GM12878 (cell line): ENCODE results near the gene CETP. TPM values are rescaled to one million over a fixed set of nuclear protein-coding genes. Genes with fewer than 3 reads are reported as not detected.

Experiments
- ASH2L ChIP-seq: fragments of 300-600, 200-600 bp; sonication (generic); IDR thresholded peaks from 2 replicates; pipeline ENCODE4 v1.6.1; 2017; ENCODE audit warnings: low read depth, mild to moderate bottlenecking, borderline replicate concordance
- BRCA1 ChIP-seq: IDR thresholded peaks from 2 replicates; pipeline ENCODE4 v1.6.1; 2011; ENCODE audit warnings: low read depth, low read length, improper control_type of control experiment
- CEBPB ChIP-seq, 2 experiments: fragments of 150-350 bp in 1 of 2; IDR thresholded peaks; 2 replicates each; pipeline ENCODE4 v1.6.1; 2012 to 2014; ENCODE audit warnings: low read depth in 2 of 2, low read length in 2 of 2, borderline replicate concordance in 1 of 2, inconsistent platforms in 1 of 2
- DPF2 ChIP-seq: fragments of 450-650 bp; IDR thresholded peaks from 2 replicates; pipeline ENCODE4 v1.6.1; 2017; ENCODE audit warnings: mild to moderate bottlenecking
- ELK1 ChIP-seq: IDR thresholded peaks from 2 replicates; pipeline ENCODE4 v1.6.1; 2012; ENCODE audit warnings: low read depth, low read length, improper control_type of control experiment
- HCFC1 ChIP-seq: fragments of 150-350 bp; IDR thresholded peaks from 2 replicates; pipeline ENCODE4 v1.6.1; 2014; ENCODE audit warnings: low read length
- HDGF ChIP-seq: fragments of 450-650 bp; IDR thresholded peaks from 2 replicates; pipeline ENCODE4 v1.6.1; 2016; ENCODE audit warnings: antibody characterized with exemption
- IKZF1 ChIP-seq: fragments of 450-650 bp; conservative IDR thresholded peaks from 2 replicates; pipeline ENCODE4 v1.6.1; 2017; ENCODE audit warnings: antibody characterized with exemption, mild to moderate bottlenecking
- IRF3 ChIP-seq: fragments of 450-650 bp; IDR thresholded peaks from 2 replicates; pipeline ENCODE4 v1.6.1; 2014; ENCODE audit warnings: mild to moderate bottlenecking
- JUNB ChIP-seq: IDR thresholded peaks from 2 replicates; pipeline ENCODE4 v1.6.1; 2016; ENCODE audit warnings: antibody characterized with exemption, mild to moderate bottlenecking
- JUND ChIP-seq: IDR thresholded peaks from 2 replicates; pipeline ENCODE4 v1.6.1; 2012; ENCODE audit warnings: low read depth, mild to moderate bottlenecking, low read length, improper control_type of control experiment, moderate library complexity
- NBN ChIP-seq: fragments of 450-650 bp; IDR thresholded peaks from 2 replicates; pipeline ENCODE4 v1.6.1; 2016
- NFXL1 ChIP-seq: fragments of 450-650 bp; IDR thresholded peaks from 2 replicates; pipeline ENCODE4 v1.6.1; 2017; ENCODE audit warnings: antibody characterized with exemption, mild to moderate bottlenecking, borderline replicate concordance
- NFYA ChIP-seq: IDR thresholded peaks from 2 replicates; pipeline ENCODE4 v1.6.1; 2011; ENCODE audit warnings: low read depth, mild to moderate bottlenecking, low read length, improper control_type of control experiment, borderline replicate concordance
- NR2C2 ChIP-seq: IDR thresholded peaks from 2 replicates; pipeline ENCODE4 v1.6.1; 2011; ENCODE audit warnings: borderline replicate concordance, low read depth; ENCODE audit not compliant: control insufficient read depth, insufficient read length
- POLR2AphosphoS2 ChIP-seq: IDR thresholded peaks from 2 replicates; pipeline ENCODE4 v1.6.1; 2011; ENCODE audit warnings: low read depth, mild to moderate bottlenecking, low read length, improper control_type of control experiment, moderate library complexity
- RAD51 ChIP-seq: fragments of 450-650 bp; IDR thresholded peaks from 2 replicates; pipeline ENCODE4 v1.6.1; 2016; ENCODE audit warnings: moderate library complexity, mild to moderate bottlenecking, inconsistent platforms
- RBBP5 ChIP-seq: fragments of 200-600 bp; sonication (generic); conservative IDR thresholded peaks from 2 replicates; pipeline ENCODE4 v1.6.1; 2016
- SREBF1 ChIP-seq: IDR thresholded peaks from 2 replicates; pipeline ENCODE4 v1.6.1; 2012; ENCODE audit warnings: mild to moderate bottlenecking, low read length
- SRF ChIP-seq, 2 experiments: IDR thresholded peaks; 2 replicates each; pipeline ENCODE4 v1.6.1; 2011; ENCODE audit warnings: low read depth in 2 of 2, low read length in 2 of 2, mild to moderate bottlenecking in 1 of 2, moderate library complexity in 1 of 2
- USF2 ChIP-seq: IDR thresholded peaks from 2 replicates; pipeline ENCODE4 v1.6.1; 2011; ENCODE audit warnings: low read depth, low read length, improper control_type of control experiment, borderline replicate concordance
- ZBTB33 ChIP-seq: fragments of 450-650 bp; IDR thresholded peaks from 2 replicates; pipeline ENCODE4 v1.6.1; 2017; ENCODE audit warnings: mild to moderate bottlenecking
- ZSCAN29 ChIP-seq: fragments of 450-650 bp; IDR thresholded peaks from 2 replicates; pipeline ENCODE4 v1.6.1; 2017; ENCODE audit warnings: mild to moderate bottlenecking, moderate library complexity
- ZZZ3 ChIP-seq: IDR thresholded peaks from 2 replicates; pipeline ENCODE4 v1.6.1; 2011; ENCODE audit warnings: low read depth; ENCODE audit not compliant: control insufficient read depth, insufficient read length
- polyA plus RNA-seq, 11 experiments: library from polyadenylated mRNA; depleted of rRNA in 4 of 11; unstranded in 6 of 11; stranded (reverse) in 5 of 11; fragments of >200 nt; fragmentation: Nextera tagmentation in 4 of 11; fragmentation: Illumina TruSeq in 1 of 11; extraction: Ambion mirVana in 4 of 11; extraction: Trizol in 1 of 11; gene quantifications; 1 replicate in 1 of 11; 2 replicates in 10 of 11; pipeline versions ENCODE4 v1.2.1 to v1.2.3, GENCODE V29; 2011 to 2016; ENCODE audit warnings: inconsistent platforms in 2 of 11, missing spikeins in 2 of 11, low read depth in 1 of 11
- total RNA-seq, 4 experiments: library from RNA; depleted of rRNA in 3 of 4; stranded (reverse); fragments of >200 nt in 3 of 4; fragmentation: Illumina TruSeq in 1 of 4; extraction: Trizol in 1 of 4; gene quantifications; 2 replicates each; pipeline versions ENCODE4 v1.2.1 to v1.2.3, GENCODE V29; 2013 to 2021
- TF ChIP-seq, protein P1 (sequence below): fragments of 450-650 bp; conservative IDR thresholded peaks from 2 replicates; pipeline ENCODE4 v1.6.1; 2017; ENCODE audit warnings: mild to moderate bottlenecking, moderate library complexity

CETP gene
- total and polyA plus RNA-seq, 10 of the 15 experiments (the other 5 are each of a cell fraction or from before 2014, with no cell fraction given) = 1.2 to 6.4 (median 2.1) TPM

- TF ChIP-seq NR2C2 (no peak), DPF2 (peak; percentile 74), RBBP5 (no peak), SRF (IDR thresholded peaks at IDR 0.05; ENCODE audit: low read depth in 2 of 2, low read length in 2 of 2) (no peak), ZBTB33 (no peak), JUNB (peak; percentile 41; the same call in 1 of the 2 replicates), IRF3 (no peak), POLR2AphosphoS2 (no peak), ZZZ3 (no peak), IKZF1 (peak; percentile 98), JUND (0 out of 2 replicates have a peak, but pooled peaks have one; percentile 27), BRCA1 (no peak), ELK1 (no peak), ZSCAN29 (no peak), ASH2L (peak; percentile 96), CEBPB (IDR thresholded peaks at IDR 0.05; ENCODE audit: borderline replicate concordance in 1 of 2, low read depth in 2 of 2, low read length in 2 of 2) (0 out of 4 replicates have a peak, but pooled peaks of 1 of the 2 experiments have one; percentile 50), RAD51 (peak; percentile 58; the same call in 1 of the 2 replicates), HCFC1 (no peak), HDGF (no peak), NBN (peak; percentile 79), NFYA (no peak), NFXL1 (no peak), USF2 (no peak), SREBF1 (no peak)
- TF ChIP-seq, protein P1, sequence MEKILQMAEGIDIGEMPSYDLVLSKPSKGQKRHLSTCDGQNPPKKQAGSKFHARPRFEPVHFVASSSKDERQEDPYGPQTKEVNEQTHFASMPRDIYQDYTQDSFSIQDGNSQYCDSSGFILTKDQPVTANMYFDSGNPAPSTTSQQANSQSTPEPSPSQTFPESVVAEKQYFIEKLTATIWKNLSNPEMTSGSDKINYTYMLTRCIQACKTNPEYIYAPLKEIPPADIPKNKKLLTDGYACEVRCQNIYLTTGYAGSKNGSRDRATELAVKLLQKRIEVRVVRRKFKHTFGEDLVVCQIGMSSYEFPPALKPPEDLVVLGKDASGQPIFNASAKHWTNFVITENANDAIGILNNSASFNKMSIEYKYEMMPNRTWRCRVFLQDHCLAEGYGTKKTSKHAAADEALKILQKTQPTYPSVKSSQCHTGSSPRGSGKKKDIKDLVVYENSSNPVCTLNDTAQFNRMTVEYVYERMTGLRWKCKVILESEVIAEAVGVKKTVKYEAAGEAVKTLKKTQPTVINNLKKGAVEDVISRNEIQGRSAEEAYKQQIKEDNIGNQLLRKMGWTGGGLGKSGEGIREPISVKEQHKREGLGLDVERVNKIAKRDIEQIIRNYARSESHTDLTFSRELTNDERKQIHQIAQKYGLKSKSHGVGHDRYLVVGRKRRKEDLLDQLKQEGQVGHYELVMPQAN = no peak
These were observed 45.0 kb upstream of the CETP start (continued) for GRCh38 chr16:56916571-56917403.
